HCT116 (cell line): ENCODE measurements around the gene XDH. TPM values are rescaled to one million over a fixed set of nuclear protein-coding genes. Genes with fewer than 3 reads are reported as not detected.

Experiments used
- ATAC-seq: fragments of 200-7000 bp; cut with Tn5 transposase; 2 replicates; pipeline ENCODE4 v1.9.1; 2020; ENCODE audit warnings: mild to moderate bottlenecking, moderate library complexity
- BruUV-seq: library from RNA; stranded (reverse); fragments of 400-500 nt; replicated peaks from 2 replicates; lab custom pipeline; 2021; lab: Mats Ljungman, UMichigan
- CTCF ChIA-PET: fragments of 300-600 bp; sonication (Branson Sonifier 250); formaldehyde crosslinking; loops from one replicate; lab custom pipeline; 2021; ENCODE audit warnings: antibody characterized with exemption; lab: Charles Lee
- POLR2A ChIA-PET: fragments of 300-600, 350-600 bp; sonication (Branson Sonifier 250); formaldehyde crosslinking; loops from one replicate; lab custom pipeline; 2021; ENCODE audit warnings: antibody characterized with exemption; lab: Charles Lee
- RAD21 ChIA-PET, 2 experiments: fragments of 300-600 bp; sonication (Branson Sonifier 250); formaldehyde crosslinking; loops; one replicate each; lab custom pipeline; 2023; ENCODE audit warnings: low total read pairs in 2 of 2; ENCODE audit not compliant: uncharacterized antibody in 2 of 2, unreplicated experiment in 2 of 2, low non-redundant PET in 1 of 2; lab: Charles Lee
- DNase-seq: peaks from one replicate; pipeline ENCODE4 v3.0.0-alpha.2; 2010; ENCODE audit warnings: low read depth, low spot score
- H2AFZ ChIP-seq: fragments of 200-600 bp; shearing (Covaris generic), sonication (generic); 2 replicates; pipeline ENCODE4 v1.6.1; 2017; ENCODE audit warnings: low read depth, mixed run types, mixed read lengths, antibody characterized with exemption, low read length; ENCODE audit not compliant: poor library complexity, severe bottlenecking
- H3K27ac ChIP-seq: 2 replicates; pipeline ENCODE4 v1.5.1; 2012; ENCODE audit warnings: low read depth, low read length
- H3K27me3 ChIP-seq: fragments of 200-600 bp; sonication (generic); 2 replicates; pipeline ENCODE4 v1.6.1; 2016; ENCODE audit warnings: mixed run types, low read length, mixed read lengths; ENCODE audit not compliant: insufficient read depth
- H3K36me3 ChIP-seq, 2 experiments: fragments of 200-500 bp in 1 of 2; fragments of 200-600 bp in 1 of 2; sonication (Bioruptor generic) in 1 of 2; sonication (generic) in 1 of 2; 2 replicates each; pipeline versions ENCODE4 v1.5.1 to v1.6.1; 2014 to 2016; ENCODE audit warnings: low read length in 2 of 2, inconsistent platforms in 1 of 2, mixed read lengths in 1 of 2, mixed run types in 1 of 2; ENCODE audit not compliant: insufficient read depth in 2 of 2, control insufficient read depth in 1 of 2
- H3K4me1 ChIP-seq, 2 experiments: fragments of 200-600 bp in 1 of 2; sonication (generic) in 1 of 2; 2 replicates each; pipeline versions ENCODE4 v1.5.1 to v1.6.1; 2012 to 2017; ENCODE audit warnings: low read length in 2 of 2, inconsistent platforms in 1 of 2, mild to moderate bottlenecking in 1 of 2, mixed read lengths in 1 of 2, mixed run types in 1 of 2, moderate library complexity in 1 of 2; ENCODE audit not compliant: insufficient read depth in 2 of 2, control insufficient read depth in 1 of 2
- H3K4me2 ChIP-seq: fragments of 200-600 bp; sonication (generic); 2 replicates; pipeline ENCODE4 v1.6.1; 2017; ENCODE audit warnings: mixed run types, low read length, mixed read lengths
- H3K4me3 ChIP-seq, 2 experiments: fragments of 200-600 bp in 1 of 2; sonication (generic) in 1 of 2; replicated peaks in 1 of 2; 2 replicates each; pipeline ENCODE4 v1.5.1; 2011 to 2016; ENCODE audit warnings: low read length in 2 of 2, control low read depth in 1 of 2, low read depth in 1 of 2, mild to moderate bottlenecking in 1 of 2, mixed read lengths in 1 of 2, mixed run types in 1 of 2
- H3K79me2 ChIP-seq: fragments of 200-600 bp; sonication (generic); 2 replicates; pipeline ENCODE4 v1.6.1; 2017; ENCODE audit warnings: mild to moderate bottlenecking, mixed run types, low read length, moderate library complexity, mixed read lengths; ENCODE audit not compliant: insufficient read depth
- H3K9ac ChIP-seq: fragments of 200-600 bp; sonication (generic); 2 replicates; pipeline ENCODE4 v1.6.1; 2016; ENCODE audit warnings: low read length, mixed read lengths
- H3K9me2 ChIP-seq: fragments of 200-600 bp; sonication (generic), shearing (Covaris generic); 2 replicates; pipeline ENCODE4 v1.6.1; 2017; ENCODE audit warnings: mixed run types, mild to moderate bottlenecking, moderate library complexity; ENCODE audit not compliant: insufficient read depth
- H3K9me3 ChIP-seq, 2 experiments: fragments of 200-500 bp in 1 of 2; fragments of 200-600 bp in 1 of 2; sonication (Bioruptor generic) in 1 of 2; sonication (generic) in 1 of 2; 2 replicates each; pipeline ENCODE4 v1.6.1; 2014 to 2017; ENCODE audit warnings: low read length in 2 of 2, mixed read lengths in 2 of 2, inconsistent platforms in 1 of 2, low read depth in 1 of 2, mild to moderate bottlenecking in 1 of 2, mixed run types in 1 of 2, moderate library complexity in 1 of 2; ENCODE audit not compliant: control insufficient read depth in 1 of 2, insufficient read depth in 1 of 2
- H4K20me1 ChIP-seq: fragments of 200-600 bp; sonication (generic), shearing (Covaris generic); 2 replicates; pipeline ENCODE4 v1.6.1; 2017; ENCODE audit warnings: mixed run types, mild to moderate bottlenecking, moderate library complexity; ENCODE audit not compliant: insufficient read depth
- CBX3 ChIP-seq: IDR thresholded peaks from 2 replicates; pipeline ENCODE4 v1.6.1; 2012; ENCODE audit warnings: low read depth
- CEBPB ChIP-seq: IDR thresholded peaks from 2 replicates; pipeline ENCODE4 v1.6.1; 2012; ENCODE audit warnings: low read depth
- MAX ChIP-seq: IDR thresholded peaks from 2 replicates; pipeline ENCODE4 v1.6.1; 2012
- POLR2AphosphoS5 ChIP-seq: IDR thresholded peaks from 2 replicates; pipeline ENCODE4 v1.6.1; 2011; ENCODE audit warnings: mild to moderate bottlenecking, low read depth, low read length, moderate library complexity
- TCF7L2 ChIP-seq: IDR thresholded peaks from 2 replicates; pipeline ENCODE4 v1.7.0; 2011; ENCODE audit warnings: borderline replicate concordance, inconsistent platforms; ENCODE audit not compliant: insufficient read depth, insufficient read length; ENCODE audit errors: extremely low read depth
- intact Hi-C: fragments of 100-400 bp; cut with micrococcal nuclease; formaldehyde crosslinking; loops from 2 replicates; pipeline ENCODE4 v1.10.0; 2022
- total RNA-seq: library from RNA; stranded (reverse); gene quantifications from one replicate; pipeline ENCODE4 v1.2.1, GENCODE V29; 2021; ENCODE audit not compliant: unreplicated experiment

The XDH gene
- total RNA-seq, 1 experiment from 2014 or later, result 0.15 TPM

GRCh38 chr2:31286230-31286629 is 128.3 kb downstream of the XDH start:
- Histone ChIP-seq H3K9ac (no peak overlapping the region), H3K79me2 (no peaks in the 10 kb centered on the region), H3K27me3 (no peaks in the 10 kb centered on the region), H3K4me2 (no peak overlapping the region), H3K9me2 (no peaks in the 10 kb centered on the region), H3K4me3 (no peak overlapping the region), H3K9me3 (no peaks in the 10 kb centered on the region), H3K36me3 (no peaks in the 10 kb centered on the region), H3K4me1 (peaks cover 0 to 24% of the 10 kb centered on the region in 2 experiments; a peak in 2 of 4 replicates), H3K27ac (no peak overlapping the region), H4K20me1 (no peaks in the 10 kb centered on the region)
- no peak for DNase-seq
- ChIA-PET POLR2A (no interaction called here), CTCF (no interaction called here), RAD21 (no interaction called here)
- no TSS peak for BruUV-seq
- TF ChIP-seq CEBPB (no peak), POLR2AphosphoS5 (no peak), CBX3 (no peak), TCF7L2 (no peak), MAX (no peak)
- TF ChIP-seq, all 23 proteins: peak for 0
- no peak for ATAC-seq
- intact Hi-C loops, result no loop called here
- no peak overlapping the region for H2AFZ ChIP-seq

Other genes with a start within 250 kb of the XDH start
- gene CAPN14, start 197.2 kb downstream of the XDH start, total RNA-seq, result not detected
- gene EHD3, start 180.6 kb downstream of the XDH start, total RNA-seq, result not detected
- gene SRD5A2, start 166.2 kb upstream of the XDH start, total RNA-seq, result not detected